GM12865 (cell line): ENCODE data around the gene TAOK3.
"Not testable (repeated sequence)": the region's sequence is repeated elsewhere in the genome, so short reads cannot be mapped to it uniquely, and the experiment has no call there.

Experiments
- DNase-seq: peaks from one replicate; pipeline ENCODE4 v3.0.0; 2010; ENCODE audit warnings: low read depth
- H3K4me3 ChIP-seq: 2 replicates; pipeline ENCODE4 v1.5.1; 2011; ENCODE audit warnings: mild to moderate bottlenecking, low read depth, low read length, control low read depth
- CTCF ChIP-seq: IDR thresholded peaks from 2 replicates; pipeline ENCODE4 v1.5.1; 2011; ENCODE audit warnings: low read length, control low read depth, low read depth, inconsistent platforms; ENCODE audit not compliant: insufficient read depth; ENCODE audit errors: missing control alignments

Gene TAOK3

GRCh38 chr12:118372541-118373495, at the start of gene TAOK3:
TSS of gene TAOK3 (minus strand) at chr12:118372907. CDS start at chr12:118255567, 117,340 bp downstream.
- peak; percentile 99 for DNase-seq
- TF ChIP-seq CTCF: no peak
- peak within 1 kb of the TSS; percentile 94 for H3K4me3 ChIP-seq

- no peak overlapping the region for H3K4me3 ChIP-seq
- no peak for DNase-seq
- TF ChIP-seq CTCF: no peak
Measured at GRCh38 chr12:118420673-118421072, 48.0 kb upstream of the TAOK3 start.

GRCh38 chr12:118418385-118419057, 45.8 kb upstream of the TAOK3 start:
- no peak overlapping the region for H3K4me3 ChIP-seq
- TF ChIP-seq CTCF: no peak
- no peak for DNase-seq

GRCh38 chr12:118417942-118418341, 45.2 kb upstream of the TAOK3 start:
- TF ChIP-seq CTCF: no peak
- H3K4me3 ChIP-seq: no peak overlapping the region
- DNase-seq: no peak

- no peak overlapping the region for H3K4me3 ChIP-seq
- no peak for DNase-seq
- TF ChIP-seq CTCF: no peak
Measured at GRCh38 chr12:118409834-118410233, 37.1 kb upstream of the TAOK3 start.

GRCh38 chr12:118408241-118408640, 35.5 kb upstream of the TAOK3 start:
- H3K4me3 ChIP-seq, DNase-seq: not testable (repeated sequence)

GRCh38 chr12:118404876-118405521, 32.3 kb upstream of the TAOK3 start:
- TF ChIP-seq CTCF: peak; percentile 64
- DNase-seq: peak; percentile 58

More at GRCh38 chr12:118404876-118405521, 32.3 kb upstream of the TAOK3 start:
- no peak overlapping the region for H3K4me3 ChIP-seq
